C4-2B (cell line): Measurements from ENCODE around the gene ANO2.

Experiments used
- CTCF ChIP-seq: fragments of 450-650 bp; conservative IDR thresholded peaks from 2 replicates; pipeline ENCODE4 v1.5.1; 2017; ENCODE audit warnings: mild to moderate bottlenecking
- ZFX ChIP-seq: fragments of 450-650 bp; IDR thresholded peaks from 2 replicates; pipeline ENCODE4 v1.6.1; 2017

DNA sequence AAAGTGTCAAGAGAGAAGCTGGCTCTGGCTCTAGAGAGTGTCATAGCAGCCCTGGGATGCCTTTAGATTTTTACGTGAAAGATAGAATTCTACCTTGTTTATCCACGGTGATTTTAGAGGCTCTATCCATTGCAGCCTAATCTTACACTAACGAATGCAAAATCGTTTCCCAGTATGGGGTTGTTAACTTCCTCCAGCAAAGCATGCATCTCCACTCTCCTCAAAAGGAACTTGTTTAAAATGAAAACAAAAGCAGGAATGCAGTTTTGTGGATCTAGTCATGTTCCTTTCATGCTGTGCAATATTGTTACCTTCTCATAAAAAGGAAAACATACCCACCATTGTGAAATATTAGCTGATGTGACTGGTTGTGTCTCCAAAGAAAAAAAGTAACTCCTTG is 88.4 kb downstream of the ANO2 start:
- TF ChIP-seq CTCF (no peak), ZFX (no peak)
